ENCODE results near the gene PSPC1.
"Not testable (repeated sequence)": the region's sequence is repeated elsewhere in the genome, so short reads cannot be mapped to it uniquely, and the experiment has no call there.

The PSPC1 gene

DNA sequence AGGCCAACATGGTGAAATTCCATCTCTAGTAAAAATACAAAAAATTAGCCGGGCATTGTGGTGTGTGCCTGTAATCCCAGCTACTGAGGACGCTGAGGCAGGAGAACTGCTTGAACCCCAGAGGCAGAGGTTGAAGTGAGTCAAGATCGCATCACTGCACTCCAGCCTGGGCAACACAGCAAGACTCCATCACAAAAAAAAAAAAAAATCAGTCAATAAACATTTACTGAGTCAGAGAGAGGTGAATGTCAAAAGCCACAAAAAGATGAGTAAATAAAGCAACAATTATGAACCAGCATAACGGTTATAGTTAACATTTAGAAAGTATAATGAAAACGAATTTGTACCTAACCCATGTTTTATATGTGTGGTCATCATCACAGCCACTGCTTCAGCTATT, 23.1 kb downstream of the PSPC1 start:
- DNase-seq, result no peak

DNA sequence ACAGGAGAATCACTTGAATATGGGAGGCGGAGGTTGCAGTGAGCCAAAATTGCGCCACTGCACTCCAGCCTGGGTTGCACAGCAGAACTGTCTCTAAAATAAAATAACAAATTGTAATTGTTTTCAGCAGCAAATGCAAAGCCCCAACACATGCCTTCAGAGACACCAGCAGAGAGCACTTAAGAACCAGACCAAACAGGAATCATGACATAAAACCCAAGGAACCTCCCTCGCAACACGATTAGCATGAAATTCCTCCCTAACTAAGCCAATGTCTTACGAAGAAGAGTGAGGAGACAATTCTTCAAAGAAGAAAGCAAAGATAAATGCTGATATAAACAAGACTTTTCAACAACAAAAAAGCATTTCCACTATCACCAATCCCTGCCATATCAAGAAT, 40.1 kb downstream of the PSPC1 start:
- no peak for DNase-seq

DNA sequence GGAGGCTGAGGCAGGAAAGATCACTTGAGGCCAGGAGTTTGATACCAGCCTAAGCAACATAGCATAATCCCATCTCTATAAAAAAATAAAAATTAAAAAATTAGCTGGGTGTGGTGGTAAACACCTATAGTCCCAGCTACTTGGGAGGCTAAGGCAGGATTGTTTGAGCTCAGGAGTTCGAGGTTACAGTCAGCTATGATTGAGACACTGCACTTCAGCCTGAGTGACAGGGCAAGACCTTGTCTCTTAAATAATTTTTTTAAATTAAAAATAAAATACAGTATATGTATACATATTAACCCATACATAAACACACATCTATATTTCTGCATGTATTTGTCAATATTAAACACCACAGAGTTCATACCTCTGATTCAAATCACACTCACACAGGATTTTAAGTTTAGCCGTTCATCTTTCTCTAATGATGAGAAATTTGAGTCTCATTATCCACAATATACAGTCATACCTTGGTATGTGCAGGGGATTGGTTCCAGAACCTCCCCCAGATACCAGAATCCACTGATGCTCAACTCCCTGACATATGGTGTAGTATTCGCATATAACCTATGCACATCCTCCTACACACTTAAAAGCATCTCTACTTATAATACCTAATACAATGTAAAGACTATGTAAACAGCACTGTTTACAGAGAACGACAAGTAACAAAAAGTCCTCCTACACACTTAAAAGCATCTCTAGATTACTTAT, 44.7 kb downstream of the PSPC1 start:
- no peak for DNase-seq

- DNase-seq, result no peak
Observed at GRCh38 chr13:19726611-19727010, 56.1 kb downstream of the PSPC1 start.

DNA sequence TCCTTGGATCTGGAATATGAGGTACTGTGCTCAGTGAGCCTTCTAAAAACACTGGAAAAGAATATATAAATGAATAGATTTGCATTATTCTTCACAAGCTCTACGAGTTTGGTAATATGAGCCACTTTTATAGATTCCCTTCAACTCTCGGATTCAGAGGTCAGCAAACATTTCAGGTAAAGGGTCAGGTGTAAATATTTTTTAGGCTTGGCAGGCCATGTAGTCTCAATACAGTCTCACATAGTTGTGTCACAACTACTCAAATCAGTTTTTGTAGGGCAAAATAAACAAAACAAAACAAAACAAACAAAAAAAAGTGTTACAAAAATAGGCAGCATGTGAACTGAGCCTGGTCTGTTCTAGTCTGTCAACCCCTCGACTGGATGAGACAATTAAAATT, 57.4 kb downstream of the PSPC1 start:
- no peak for DNase-seq

GRCh38 chr13:19720039-19720438, 62.7 kb downstream of the PSPC1 start:
- DNase-seq, result no peak

DNA sequence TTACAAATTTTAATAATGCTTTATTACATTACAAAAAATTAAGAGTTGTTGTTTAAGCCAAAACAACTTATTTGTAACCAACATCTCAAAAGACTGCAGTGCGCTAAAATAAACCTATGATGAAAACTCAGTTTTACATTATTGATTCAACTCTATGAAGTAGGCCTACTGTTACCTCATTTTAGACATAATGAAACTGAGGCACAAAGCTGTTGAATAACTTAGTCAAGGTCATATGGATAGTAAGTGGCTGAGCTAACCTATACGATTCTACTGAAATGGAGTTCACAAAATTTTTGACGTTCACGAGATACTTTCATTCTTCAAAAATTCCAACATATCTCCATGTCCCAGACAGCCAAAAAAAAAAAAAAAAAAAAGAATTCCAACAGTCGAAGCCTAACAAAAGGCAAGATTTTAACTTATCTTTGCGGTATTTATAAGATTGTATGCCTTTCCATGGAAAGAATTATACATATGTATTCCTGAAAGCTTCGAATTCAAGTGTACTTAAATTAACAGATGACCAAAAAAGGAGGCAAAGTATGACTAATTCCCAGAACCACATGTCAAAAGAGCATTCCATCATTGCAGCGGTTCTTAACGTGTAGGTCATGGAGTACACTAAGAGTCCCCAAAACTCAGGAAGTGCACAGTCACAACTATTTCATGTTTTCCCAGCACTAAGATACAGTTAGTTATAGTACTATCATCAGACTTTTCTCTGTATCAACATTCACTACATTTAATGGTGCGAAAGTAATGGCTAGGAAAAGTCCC, 69.4 kb downstream of the PSPC1 start:
- no peak for DNase-seq

GRCh38 chr13:19709782-19710181, 73.0 kb downstream of the PSPC1 start:
- not testable (repeated sequence) for DNase-seq

GRCh38 chr13:19709039-19709438, 73.7 kb downstream of the PSPC1 start:
- DNase-seq, result not testable (repeated sequence)

DNA sequence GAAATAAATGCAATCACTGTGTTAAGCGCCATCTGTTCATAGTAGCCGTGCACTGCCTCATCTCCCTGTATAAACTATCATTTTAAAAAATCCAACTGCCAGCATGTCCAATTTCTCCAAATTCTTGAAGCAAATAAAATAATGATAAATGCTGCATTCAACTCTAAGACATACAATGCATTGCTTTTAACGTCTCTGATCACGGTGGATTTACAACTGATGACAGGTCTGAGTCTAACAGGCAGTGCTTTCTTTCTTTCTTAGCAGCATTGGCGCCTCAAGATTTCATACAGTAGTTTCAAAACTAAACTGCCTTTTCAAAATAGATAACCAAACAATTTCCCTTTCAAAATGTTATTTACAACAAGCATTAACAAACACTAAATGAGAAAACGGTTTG, 78.5 kb downstream of the PSPC1 start:
- not testable (repeated sequence) for DNase-seq

DNA sequence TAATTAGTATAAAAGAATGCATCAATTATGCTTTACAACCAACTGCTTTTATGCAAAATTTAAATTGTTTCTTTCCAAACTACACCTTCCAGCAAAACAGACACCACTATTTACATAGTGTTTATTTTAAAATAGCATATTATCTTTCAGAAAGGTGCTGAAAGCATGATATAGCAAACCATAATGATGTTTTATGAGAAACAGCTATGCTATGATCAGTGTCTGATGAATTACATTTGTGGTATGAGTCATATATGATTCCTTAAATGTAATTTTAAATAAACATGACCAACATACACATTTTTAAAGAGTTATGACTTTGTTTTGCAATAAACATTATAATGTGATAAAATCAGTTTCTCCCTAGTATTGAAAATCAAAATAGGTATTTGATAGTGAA, 81.1 kb downstream of the PSPC1 start:
- not testable (repeated sequence) for DNase-seq

- DNase-seq, result not testable (repeated sequence)
Observed at GRCh38 chr13:19700963-19701362, 81.8 kb downstream of the PSPC1 start.

DNA sequence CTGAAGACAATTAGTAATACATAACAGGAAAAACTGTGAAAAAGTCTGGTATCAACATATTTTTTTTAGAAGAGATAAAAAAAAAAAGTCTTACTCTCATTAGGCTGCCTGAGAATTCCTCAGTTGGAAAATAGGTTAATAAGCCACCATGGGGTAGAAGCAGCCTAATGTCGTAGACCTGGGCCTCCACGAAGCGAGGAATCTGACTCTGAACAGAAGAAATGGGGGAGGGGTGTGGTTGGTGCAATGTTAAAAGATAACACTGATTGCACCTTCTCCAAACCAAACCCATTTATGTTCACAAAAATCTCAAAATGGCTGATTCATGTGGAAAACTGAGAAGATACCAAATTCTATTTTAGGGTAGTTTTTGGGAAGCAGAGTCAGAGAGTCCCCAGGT, 86.9 kb downstream of the PSPC1 start:
- DNase-seq, result no peak

- no peak for DNase-seq
Observed at GRCh38 chr13:19695428-19695827, 87.3 kb downstream of the PSPC1 start.

- DNase-seq, result not testable (repeated sequence)
Observed at GRCh38 chr13:19691447-19691846, 91.3 kb downstream of the PSPC1 start.

- DNase-seq, result no peak
Observed at GRCh38 chr13:19685437-19685836, 97.3 kb downstream of the PSPC1 start.

DNA sequence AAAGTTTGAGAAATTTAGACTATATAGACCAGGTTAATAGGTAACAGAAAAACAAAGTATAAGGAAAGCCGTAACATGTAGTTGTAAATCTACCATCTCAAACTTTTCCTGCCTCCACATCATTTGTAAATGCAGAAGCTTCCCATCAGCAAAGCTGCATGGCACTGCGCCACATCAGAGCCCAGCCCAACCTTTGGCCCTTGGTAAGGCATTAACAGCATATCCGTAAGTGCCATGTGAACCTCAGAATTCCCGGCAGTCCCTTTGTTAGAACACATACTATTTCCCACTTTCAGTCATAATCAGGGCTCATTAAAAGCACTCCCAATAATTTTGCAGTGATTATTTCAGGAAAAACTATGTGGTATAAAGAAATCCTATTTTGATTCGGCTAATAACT, 97.7 kb downstream of the PSPC1 start:
- DNase-seq, result no peak

GRCh38 chr13:19681517-19681916, 101.2 kb downstream of the PSPC1 start:
- no peak for DNase-seq

- DNase-seq, result no peak
Observed at GRCh38 chr13:19680751-19681150, 102.0 kb downstream of the PSPC1 start.

DNA sequence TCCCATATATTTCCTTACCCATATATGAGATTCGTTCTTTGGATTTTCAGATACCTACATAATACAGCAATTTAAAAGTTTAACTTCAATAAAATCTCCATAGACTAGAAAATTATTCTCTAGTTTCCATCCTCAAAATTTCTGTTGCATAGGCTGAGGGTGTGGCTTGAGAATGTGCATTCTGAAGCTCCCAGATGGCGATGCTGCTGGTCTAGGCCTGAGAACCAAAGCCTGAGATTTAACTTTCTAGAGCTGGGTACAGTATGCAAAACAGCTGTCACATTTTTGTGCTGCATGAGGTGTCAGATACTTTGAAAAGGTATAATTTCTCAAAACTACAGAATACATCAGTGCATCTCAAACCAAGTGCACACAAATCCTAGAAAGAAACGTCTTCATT, 106.6 kb downstream of the PSPC1 start:
- no peak for DNase-seq

- DNase-seq, result no peak
Observed at GRCh38 chr13:19674898-19675297, 107.8 kb downstream of the PSPC1 start.

- no peak for DNase-seq
Observed at GRCh38 chr13:19673473-19674430, 109.0 kb downstream of the PSPC1 start.

GRCh38 chr13:19672990-19673389, 109.8 kb downstream of the PSPC1 start:
- no peak for DNase-seq
